Right lobe of liver (tissue), 4 donors: ENCODE measurements around the gene POLD3.

Experiments used
- CTCF ChIP-seq, 4 donors: fragments of 200-600 bp in 3 of 4; fragments of 450-650 bp in 1 of 4; IDR thresholded peaks; one replicate each; pipeline versions ENCODE4 v1.5.1 to v1.8.0; 2016 to 2022; ENCODE audit warnings: antibody characterized with exemption in 4 of 4, mild to moderate bottlenecking in 2 of 4
- POLR2A ChIP-seq: fragments of 450-650 bp; IDR thresholded peaks from one replicate; pipeline ENCODE4 v1.6.1; 2017; ENCODE audit warnings: antibody characterized with exemption, mild to moderate bottlenecking
- donor health status: DM: no; HTN: no; CAD: no.
- donor health status: DM: no; HTN: no; CAD: no.
- donor health status: DM: no; HTN: yes; CAD: no.

- TF ChIP-seq CTCF (IDR thresholded peaks at IDR 0.05) (no peak), POLR2A (no peak)
These were observed 47.2 kb downstream of the POLD3 start for GRCh38 chr11:74639533-74639932.
